Embryonic facial prominence (tissue), 1 donor: ENCODE results near the gene PTPRD.
"Not testable (repeated sequence)": the region's sequence is repeated elsewhere in the genome, so short reads cannot be mapped to it uniquely, and the experiment has no call there.

Experiments used
- DNase-seq: peaks from one replicate; pipeline ENCODE4 v3.0.0-alpha.2; 2016; ENCODE audit errors: extremely low spot score

The PTPRD gene

GRCh38 chr9:9004810-9005209, 1608.0 kb downstream of the PTPRD start:
- DNase-seq, result no peak

- no peak for DNase-seq
Measured at GRCh38 chr9:9002826-9003583, 1609.8 kb downstream of the PTPRD start.

GRCh38 chr9:8980496-8981013, 1632.2 kb downstream of the PTPRD start:
- DNase-seq, result no peak

GRCh38 chr9:8978334-8978733, 1634.5 kb downstream of the PTPRD start:
- no peak for DNase-seq

- not testable (repeated sequence) for DNase-seq
Measured at GRCh38 chr9:8968350-8968749, 1644.5 kb downstream of the PTPRD start.

- DNase-seq, result no peak
Measured at GRCh38 chr9:8963885-8964284, 1648.9 kb downstream of the PTPRD start.

- DNase-seq, result no peak
Measured at GRCh38 chr9:8962084-8962483, 1650.7 kb downstream of the PTPRD start.

GRCh38 chr9:8961186-8961851, 1651.5 kb downstream of the PTPRD start:
- no peak for DNase-seq

- DNase-seq, result no peak
Measured at GRCh38 chr9:8960254-8960653, 1652.5 kb downstream of the PTPRD start.

- DNase-seq, result no peak
Measured at GRCh38 chr9:8958358-8958757, 1654.4 kb downstream of the PTPRD start.

GRCh38 chr9:8955315-8955714, 1657.5 kb downstream of the PTPRD start:
- DNase-seq, result no peak

GRCh38 chr9:8946461-8946860, 1666.3 kb downstream of the PTPRD start:
- no peak for DNase-seq

GRCh38 chr9:8943392-8943791, 1669.4 kb downstream of the PTPRD start:
- DNase-seq, result no peak

GRCh38 chr9:8940650-8941049, 1672.2 kb downstream of the PTPRD start:
- DNase-seq, result no peak

- DNase-seq, result no peak
Measured at GRCh38 chr9:8926461-8926860, 1686.3 kb downstream of the PTPRD start.

- DNase-seq, result no peak
Measured at GRCh38 chr9:8924562-8924961, 1688.2 kb downstream of the PTPRD start.

GRCh38 chr9:8920478-8921183, 1692.2 kb downstream of the PTPRD start:
- not testable (repeated sequence) for DNase-seq

- no peak for DNase-seq
Measured at GRCh38 chr9:8917956-8918739, 1694.7 kb downstream of the PTPRD start.

- DNase-seq, result no peak
Measured at GRCh38 chr9:8916771-8917170, 1696.0 kb downstream of the PTPRD start.

- DNase-seq, result no peak
Measured at GRCh38 chr9:8907868-8908267, 1704.9 kb downstream of the PTPRD start.

- DNase-seq, result no peak
Measured at GRCh38 chr9:8905731-8906130, 1707.1 kb downstream of the PTPRD start.
